Neural cell (in vitro differentiated cells): ENCODE data around the gene BNC1.

Source experiments
- EP300 ChIP-seq: fragments of 450-650 bp; conservative IDR thresholded peaks from 2 replicates; pipeline ENCODE4 v1.6.1; 2014; ENCODE audit warnings: antibody characterized with exemption, mild to moderate bottlenecking, moderate library complexity; ENCODE audit not compliant: poor library complexity, severe bottlenecking
- EZH2 ChIP-seq: fragments of 200-600, 300-800 bp; shearing (Covaris generic), sonication (generic); IDR thresholded peaks from 2 replicates; pipeline ENCODE4 v1.6.1; 2014; ENCODE audit warnings: antibody characterized with exemption, low read length, borderline replicate concordance, mild to moderate bottlenecking; ENCODE audit not compliant: insufficient read depth, poor library complexity, severe bottlenecking
- POLR2AphosphoS5 ChIP-seq: IDR thresholded peaks from 2 replicates; pipeline ENCODE4 v1.6.1; 2012
- RAD21 ChIP-seq: fragments of 450-650 bp; conservative IDR thresholded peaks from 2 replicates; pipeline ENCODE4 v1.6.1; 2014; ENCODE audit warnings: antibody characterized with exemption, mild to moderate bottlenecking, moderate library complexity
- REST ChIP-seq: IDR thresholded peaks from 2 replicates; pipeline ENCODE4 v1.6.1; 2012; ENCODE audit warnings: borderline replicate concordance
- TF ChIP-seq, protein P1 (sequence below): fragments of 450-650 bp; IDR thresholded peaks from 2 replicates; pipeline ENCODE4 v1.5.1; 2014; ENCODE audit warnings: antibody characterized with exemption, mild to moderate bottlenecking, moderate library complexity; ENCODE audit not compliant: poor library complexity, severe bottlenecking

GRCh38 chr15:83308671-83309070, 24.2 kb upstream of the BNC1 start:
- TF ChIP-seq, protein P1, sequence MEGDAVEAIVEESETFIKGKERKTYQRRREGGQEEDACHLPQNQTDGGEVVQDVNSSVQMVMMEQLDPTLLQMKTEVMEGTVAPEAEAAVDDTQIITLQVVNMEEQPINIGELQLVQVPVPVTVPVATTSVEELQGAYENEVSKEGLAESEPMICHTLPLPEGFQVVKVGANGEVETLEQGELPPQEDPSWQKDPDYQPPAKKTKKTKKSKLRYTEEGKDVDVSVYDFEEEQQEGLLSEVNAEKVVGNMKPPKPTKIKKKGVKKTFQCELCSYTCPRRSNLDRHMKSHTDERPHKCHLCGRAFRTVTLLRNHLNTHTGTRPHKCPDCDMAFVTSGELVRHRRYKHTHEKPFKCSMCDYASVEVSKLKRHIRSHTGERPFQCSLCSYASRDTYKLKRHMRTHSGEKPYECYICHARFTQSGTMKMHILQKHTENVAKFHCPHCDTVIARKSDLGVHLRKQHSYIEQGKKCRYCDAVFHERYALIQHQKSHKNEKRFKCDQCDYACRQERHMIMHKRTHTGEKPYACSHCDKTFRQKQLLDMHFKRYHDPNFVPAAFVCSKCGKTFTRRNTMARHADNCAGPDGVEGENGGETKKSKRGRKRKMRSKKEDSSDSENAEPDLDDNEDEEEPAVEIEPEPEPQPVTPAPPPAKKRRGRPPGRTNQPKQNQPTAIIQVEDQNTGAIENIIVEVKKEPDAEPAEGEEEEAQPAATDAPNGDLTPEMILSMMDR = no peak
- TF ChIP-seq EP300 (no peak), EZH2 (no peak), POLR2AphosphoS5 (no peak), RAD21 (no peak), REST (no peak)
